Astrocyte (in vitro differentiated cells and primary cell): ENCODE results near the gene MED13L. TPM values are rescaled to one million over a fixed set of nuclear protein-coding genes. Genes with fewer than 3 reads are reported as not detected.

Experiments
- DNase-seq: peaks from one replicate; pipeline ENCODE4 v3.0.0-alpha.2; 2010; ENCODE audit warnings: low read depth
- FAIRE-seq: peaks from 2 replicates; lab custom pipeline; 2011; peaks lifted over from hg19 to GRCh38; lab: Jason Lieb, UNC
- H2AFZ ChIP-seq: 2 replicates; pipeline ENCODE4 v1.6.0; 2012; ENCODE audit warnings: low read depth, low read length, inconsistent platforms
- H3K27ac ChIP-seq: 2 replicates; pipeline ENCODE4 v1.5.1; 2011; ENCODE audit warnings: low read depth, low read length, inconsistent platforms
- H3K27me3 ChIP-seq: 2 replicates; pipeline ENCODE4 v1.6.0; 2011; ENCODE audit warnings: low read length, inconsistent platforms; ENCODE audit not compliant: insufficient read depth
- H3K36me3 ChIP-seq: 2 replicates; pipeline ENCODE4 v1.5.1; 2011; ENCODE audit warnings: low read length, inconsistent platforms; ENCODE audit not compliant: insufficient read depth
- H3K4me1 ChIP-seq: 2 replicates; pipeline ENCODE4 v1.5.1; 2011; ENCODE audit warnings: low read length, inconsistent platforms; ENCODE audit not compliant: insufficient read depth
- H3K4me2 ChIP-seq: 2 replicates; pipeline ENCODE4 v1.6.0; 2012; ENCODE audit warnings: low read length, inconsistent platforms
- H3K4me3 ChIP-seq: 2 replicates; pipeline ENCODE4 v1.5.1; 2011; ENCODE audit warnings: low read depth, mild to moderate bottlenecking, low read length, inconsistent platforms; ENCODE audit not compliant: insufficient read depth
- H3K79me2 ChIP-seq: 2 replicates; pipeline ENCODE4 v1.6.0; 2012; ENCODE audit warnings: mild to moderate bottlenecking, low read length, inconsistent platforms; ENCODE audit not compliant: insufficient read depth
- H3K9ac ChIP-seq: 2 replicates; pipeline ENCODE4 v1.6.0; 2012; ENCODE audit warnings: mild to moderate bottlenecking, low read length, inconsistent platforms
- H3K9me3 ChIP-seq: 2 replicates; pipeline ENCODE4 v1.5.1; 2012; ENCODE audit warnings: low read depth, mild to moderate bottlenecking, low read length, inconsistent platforms; ENCODE audit not compliant: insufficient read depth
- H4K20me1 ChIP-seq: 2 replicates; pipeline ENCODE4 v1.6.0; 2012; ENCODE audit warnings: low read length, inconsistent platforms; ENCODE audit not compliant: insufficient read depth
- H3K27ac Mint-ChIP-seq: one replicate; pipeline ENCODE4 v1.8.0; 2021; ENCODE audit warnings: mild to moderate bottlenecking, mixed read lengths; ENCODE audit not compliant: unreplicated experiment
- H3K27me3 Mint-ChIP-seq: one replicate; pipeline ENCODE4 v1.8.0; 2021; ENCODE audit warnings: low read depth, mixed read lengths; ENCODE audit not compliant: unreplicated experiment
- H3K36me3 Mint-ChIP-seq: one replicate; pipeline ENCODE4 v1.8.0; 2021; ENCODE audit warnings: low read depth, mixed read lengths; ENCODE audit not compliant: unreplicated experiment
- H3K4me1 Mint-ChIP-seq: one replicate; pipeline ENCODE4 v1.8.0; 2021; ENCODE audit warnings: low read depth, mixed read lengths; ENCODE audit not compliant: unreplicated experiment
- H3K4me3 Mint-ChIP-seq: one replicate; pipeline ENCODE4 v1.8.0; 2021; ENCODE audit warnings: mild to moderate bottlenecking, moderate library complexity, mixed read lengths; ENCODE audit not compliant: unreplicated experiment
- H3K9me3 Mint-ChIP-seq: one replicate; pipeline ENCODE4 v1.8.0; 2021; ENCODE audit warnings: mild to moderate bottlenecking, mixed read lengths; ENCODE audit not compliant: unreplicated experiment
- CTCF ChIP-seq: IDR thresholded peaks from 2 replicates; pipeline ENCODE4 v1.5.1; 2011; ENCODE audit warnings: low read depth, mild to moderate bottlenecking, inconsistent platforms, low read length, moderate library complexity; ENCODE audit not compliant: insufficient read depth
- EZH2 ChIP-seq: IDR thresholded peaks from 2 replicates; pipeline ENCODE4 v1.6.1; 2012; ENCODE audit warnings: mild to moderate bottlenecking, low read length, inconsistent platforms; ENCODE audit not compliant: insufficient read depth
- microRNA-seq: library from miRNA; unstranded; fragments of <30 nt; microRNA quantifications from one replicate; pipeline ENCODE4 v1.2.0, GENCODE V29; 2020
- total RNA-seq: library from RNA; stranded (reverse); gene quantifications from 2 replicates; pipeline ENCODE4 v1.2.1, GENCODE V29; 2021

The MED13L gene
- total RNA-seq, 1 donor from 2014 or later, result 153 TPM

DNA sequence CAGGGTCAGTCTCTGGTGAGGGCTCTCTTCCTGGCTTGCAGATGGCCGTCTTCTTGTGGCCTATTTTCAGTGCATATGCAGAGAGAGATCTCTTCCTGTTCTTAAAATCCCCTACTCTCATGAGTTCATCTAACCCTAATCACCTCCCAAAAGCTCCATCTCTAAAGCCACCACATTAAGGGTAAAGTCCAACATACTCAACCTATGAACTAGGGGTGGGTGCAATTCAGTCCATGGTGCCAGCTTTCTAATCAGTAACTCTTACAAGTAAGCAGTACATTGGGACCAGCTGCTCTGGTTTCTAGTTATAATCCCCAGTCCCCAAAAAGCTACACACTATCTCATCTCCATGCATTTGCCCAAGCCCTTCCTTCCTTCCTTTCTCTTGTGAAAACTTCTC, 365.1 kb downstream of the MED13L start:
- no peak for DNase-seq
- no peak overlapping the region for H3K27ac ChIP-seq

DNA sequence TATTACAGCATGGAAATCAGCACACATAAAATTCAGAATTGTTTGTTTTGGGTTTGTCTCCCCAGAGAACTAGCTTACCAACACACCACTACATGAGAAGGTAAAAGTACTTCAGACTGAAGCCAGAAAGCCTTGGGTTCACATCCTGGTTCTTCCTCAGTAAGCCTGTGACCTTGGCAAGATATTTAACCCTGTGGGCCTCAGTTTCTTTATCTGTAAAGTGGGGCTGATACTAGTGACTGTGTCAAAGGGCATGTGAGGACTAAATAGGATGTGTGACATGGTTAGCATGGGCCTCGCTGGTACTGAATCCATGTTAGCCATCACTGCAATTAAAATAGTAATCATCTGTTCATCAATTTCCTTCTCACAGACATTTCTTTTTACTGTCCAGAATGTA, 366.1 kb downstream of the MED13L start:
- H3K79me2 ChIP-seq, result no peaks in the 10 kb centered on the region
- H3K27ac ChIP-seq, result no peak overlapping the region
- Mint-ChIP-seq H3K4me1 (no peaks in the 10 kb centered on the region), H3K27ac (no peak overlapping the region), H3K4me3 (no peak overlapping the region), H3K36me3 (no peaks in the 10 kb centered on the region), H3K27me3 (peaks cover 33% of the 10 kb centered on the region), H3K9me3 (peaks cover 7% of the 10 kb centered on the region)
- H4K20me1 ChIP-seq, result no peaks in the 10 kb centered on the region
- TF ChIP-seq EZH2, result no peak
- TF ChIP-seq CTCF, result no peak
- no peak overlapping the region for H3K4me2 ChIP-seq
- H3K9ac ChIP-seq, result no peak overlapping the region
- no peaks in the 10 kb centered on the region for H3K4me1 ChIP-seq
- no peaks in the 10 kb centered on the region for H3K36me3 ChIP-seq
- no peaks in the 10 kb centered on the region for H3K9me3 ChIP-seq
- no peak overlapping the region for H3K4me3 ChIP-seq
- FAIRE-seq (no peak), DNase-seq (no peak)
- no peak overlapping the region for H2AFZ ChIP-seq
- H3K27me3 ChIP-seq, result peaks cover 17% of the 10 kb centered on the region

More for the DNA sequence above, 365.1 kb downstream of the MED13L start:
- Histone ChIP-seq H3K27me3 (peaks cover 25% of the 10 kb centered on the region), H3K4me1 (no peaks in the 10 kb centered on the region), H3K4me3 (no peak overlapping the region), H2AFZ (no peak overlapping the region), H3K4me2 (no peak overlapping the region), H3K36me3 (no peaks in the 10 kb centered on the region), H4K20me1 (no peaks in the 10 kb centered on the region), H3K9ac (no peak overlapping the region), H3K9me3 (no peaks in the 10 kb centered on the region), H3K79me2 (no peaks in the 10 kb centered on the region)
- no peak for FAIRE-seq
- Mint-ChIP-seq H3K36me3 (no peaks in the 10 kb centered on the region), H3K4me1 (no peaks in the 10 kb centered on the region), H3K9me3 (peaks cover 7% of the 10 kb centered on the region), H3K27me3 (peaks cover 41% of the 10 kb centered on the region), H3K27ac (no peak overlapping the region), H3K4me3 (no peak overlapping the region)
- TF ChIP-seq CTCF, result no peak
- no peak for TF ChIP-seq EZH2

DNA sequence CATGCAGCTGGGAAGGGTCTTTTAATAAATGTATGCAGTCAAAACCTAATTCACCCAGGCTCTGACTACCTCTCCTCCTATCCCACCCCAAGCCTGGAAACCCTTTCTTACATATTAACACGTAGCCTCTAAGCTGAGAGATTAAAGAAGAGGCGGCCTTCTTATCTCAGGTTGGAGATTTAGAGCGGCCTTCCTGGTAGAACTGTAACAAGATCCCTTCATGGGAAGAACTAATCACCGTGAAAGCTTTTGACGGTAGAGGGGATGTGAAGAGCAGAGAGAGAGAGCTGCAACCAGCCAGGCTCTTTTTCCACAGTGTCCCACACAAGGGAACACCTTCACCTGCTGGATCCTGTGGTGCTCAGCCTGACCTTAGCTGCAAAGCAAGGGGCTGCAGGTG, 367.4 kb downstream of the MED13L start:
- Mint-ChIP-seq H3K4me3 (no peak overlapping the region), H3K27ac (no peak overlapping the region), H3K9me3 (peaks cover 7% of the 10 kb centered on the region), H3K36me3 (no peaks in the 10 kb centered on the region), H3K27me3 (peaks cover 26% of the 10 kb centered on the region), H3K4me1 (no peaks in the 10 kb centered on the region)
- Histone ChIP-seq H3K27me3 (peaks cover 12% of the 10 kb centered on the region), H3K27ac (no peak overlapping the region), H3K4me1 (no peaks in the 10 kb centered on the region), H3K4me3 (no peak overlapping the region), H3K9me3 (no peaks in the 10 kb centered on the region), H3K9ac (no peak overlapping the region), H3K36me3 (no peaks in the 10 kb centered on the region), H3K4me2 (no peak overlapping the region), H4K20me1 (no peaks in the 10 kb centered on the region), H2AFZ (no peak overlapping the region), H3K79me2 (no peaks in the 10 kb centered on the region)
- DNase-seq (no peak), FAIRE-seq (no peak)
- TF ChIP-seq CTCF (no peak), EZH2 (no peak)

Small RNA genes lying within 50 kb of the gene (microRNA-seq; reads per million reads assigned to microRNA genes)
- gene MIR620, result not detected
